Activated CD4-positive, alpha-beta T cell treated with anti-CD3 and anti-CD28 coated beads for 1 hour (primary cell): ENCODE results near the gene PITRM1.

Source experiments
- DNase-seq: peaks from one replicate; pipeline ENCODE4 v3.0.0-alpha.2; 2020

Gene PITRM1

DNA sequence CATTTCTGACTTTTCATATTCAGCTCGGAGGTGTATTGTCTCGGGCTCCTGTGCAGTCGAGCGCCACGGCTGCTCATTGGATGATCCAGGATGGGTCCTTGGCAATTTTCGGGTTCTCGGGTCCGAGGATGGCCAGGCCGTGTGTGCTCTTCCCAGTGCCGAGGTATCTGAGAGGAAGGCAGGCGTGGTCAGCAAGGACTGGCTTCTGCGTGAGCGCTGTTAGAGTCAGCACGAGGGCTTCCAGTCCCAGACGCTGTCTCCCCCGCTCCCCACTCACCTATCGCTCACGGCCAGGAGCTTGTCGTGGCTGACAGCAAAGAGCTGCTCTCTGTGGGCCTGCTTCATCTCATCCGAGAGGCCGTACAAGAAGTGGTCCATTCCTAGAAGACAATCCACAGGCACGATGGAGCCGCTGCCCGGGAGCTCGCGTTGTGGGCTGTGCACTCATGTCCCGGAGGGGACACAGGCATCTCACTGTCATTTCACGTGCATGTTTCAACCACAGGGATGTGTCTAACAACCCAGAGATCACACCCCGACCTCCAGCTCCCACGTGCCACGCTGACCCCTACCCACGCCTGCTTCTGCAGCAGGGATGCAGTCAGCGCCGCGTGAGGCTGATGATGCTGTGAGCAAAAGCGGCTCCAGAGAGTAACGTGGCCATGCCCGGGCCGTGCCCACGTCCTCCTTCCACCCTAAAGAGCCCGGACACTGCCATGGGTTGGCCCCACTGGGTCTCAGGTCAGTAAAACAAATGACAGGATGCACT is 34.4 kb downstream of the PITRM1 start:
- no peak for DNase-seq

DNA sequence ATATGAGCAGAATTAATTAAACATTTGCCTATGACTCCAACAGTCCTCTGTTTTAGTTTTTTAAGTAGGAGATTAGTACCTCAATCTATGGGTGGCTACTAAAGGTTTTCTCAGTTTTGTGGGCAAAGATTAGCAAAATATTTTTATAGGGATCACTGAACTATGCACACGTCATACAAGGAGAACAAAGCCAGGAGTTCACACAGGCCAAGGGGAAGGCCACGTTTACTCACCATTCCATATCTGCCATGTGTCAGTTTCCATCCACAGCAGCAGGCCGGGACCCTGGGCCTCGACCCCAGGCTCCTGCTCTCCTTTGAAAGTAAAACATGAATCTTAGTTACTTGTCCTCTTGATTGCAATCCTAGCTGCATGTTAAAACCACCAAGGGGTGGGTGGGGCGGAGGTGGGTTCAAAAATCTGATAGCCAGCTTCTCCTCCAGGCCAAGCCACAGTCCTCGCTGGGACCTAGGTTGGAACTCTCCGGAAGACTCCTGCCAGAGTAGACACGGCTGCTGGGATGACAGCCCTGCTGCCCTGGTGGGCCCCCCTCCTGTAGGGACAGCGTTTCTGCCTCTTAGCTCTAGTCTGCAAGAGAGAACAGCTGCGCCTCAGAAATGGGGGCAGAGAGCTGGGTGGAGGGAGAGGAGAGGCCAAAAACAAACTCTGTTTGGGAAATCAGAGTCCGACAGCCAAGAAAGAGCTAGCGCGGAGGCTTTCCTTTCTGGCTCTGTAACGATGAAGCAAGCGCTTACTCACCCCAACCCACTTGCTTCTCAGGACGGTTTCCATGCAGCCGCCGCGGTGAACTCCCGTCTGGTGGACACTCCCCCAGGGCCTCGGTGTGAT is 35.6 kb downstream of the PITRM1 start:
- DNase-seq, result no peak

DNA sequence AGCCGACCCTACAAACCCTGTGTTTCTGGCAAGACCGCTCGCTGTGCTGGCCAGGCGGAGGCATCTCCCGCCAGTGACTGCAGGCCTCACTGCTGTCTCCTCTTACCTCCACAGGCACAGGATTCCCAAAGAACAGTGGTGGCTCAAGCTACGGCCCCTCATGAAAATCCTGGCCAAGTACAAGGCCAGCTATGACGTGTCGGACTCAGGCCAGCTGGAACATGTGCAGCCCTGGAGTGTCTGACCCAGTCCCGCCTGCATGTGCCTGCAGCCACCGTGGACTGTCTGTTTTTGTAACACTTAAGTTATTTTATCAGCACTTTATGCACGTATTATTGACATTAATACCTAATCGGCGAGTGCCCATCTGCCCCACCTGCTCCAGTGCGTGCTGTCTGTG is 36.2 kb downstream of the PITRM1 start:
- no peak for DNase-seq

DNA sequence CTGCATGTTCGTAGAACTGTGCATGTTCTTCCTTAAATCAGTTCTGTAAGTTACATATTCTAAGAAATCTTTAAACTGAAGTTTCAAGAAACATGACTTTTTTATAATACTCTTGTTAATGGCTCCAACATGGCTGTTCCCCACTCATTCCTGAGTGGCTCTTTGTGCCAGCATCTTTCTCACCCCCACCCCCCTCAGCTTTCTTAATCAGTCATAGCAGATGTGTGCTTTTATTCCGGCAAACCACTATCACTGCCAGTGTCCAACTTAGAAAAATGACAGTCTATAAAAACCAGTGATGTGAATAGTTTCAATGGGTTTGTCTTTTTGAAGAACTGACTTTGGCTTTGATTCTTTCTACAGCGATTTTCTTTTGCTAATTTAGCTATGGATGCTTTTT is 37.6 kb downstream of the PITRM1 start:
- DNase-seq, result no peak

DNA sequence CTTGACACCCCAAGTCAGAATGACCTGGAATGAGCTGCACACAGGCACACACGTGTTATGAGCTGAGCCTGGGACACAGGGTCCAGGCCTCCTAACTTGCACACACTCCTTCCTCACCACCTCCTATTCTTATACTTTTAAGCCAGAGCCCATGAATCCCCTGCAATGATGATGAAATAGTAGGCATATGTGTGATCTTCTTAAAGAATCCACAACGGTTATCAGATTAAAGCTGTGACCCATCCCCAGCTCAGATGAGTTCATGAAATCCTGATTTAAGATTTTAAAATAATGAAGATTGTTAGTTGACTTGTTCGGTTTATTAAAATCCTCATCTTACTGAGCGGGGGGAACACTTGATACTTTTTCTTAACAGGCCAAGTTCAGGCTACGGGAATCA is 38.6 kb downstream of the PITRM1 start:
- DNase-seq, result no peak

DNA sequence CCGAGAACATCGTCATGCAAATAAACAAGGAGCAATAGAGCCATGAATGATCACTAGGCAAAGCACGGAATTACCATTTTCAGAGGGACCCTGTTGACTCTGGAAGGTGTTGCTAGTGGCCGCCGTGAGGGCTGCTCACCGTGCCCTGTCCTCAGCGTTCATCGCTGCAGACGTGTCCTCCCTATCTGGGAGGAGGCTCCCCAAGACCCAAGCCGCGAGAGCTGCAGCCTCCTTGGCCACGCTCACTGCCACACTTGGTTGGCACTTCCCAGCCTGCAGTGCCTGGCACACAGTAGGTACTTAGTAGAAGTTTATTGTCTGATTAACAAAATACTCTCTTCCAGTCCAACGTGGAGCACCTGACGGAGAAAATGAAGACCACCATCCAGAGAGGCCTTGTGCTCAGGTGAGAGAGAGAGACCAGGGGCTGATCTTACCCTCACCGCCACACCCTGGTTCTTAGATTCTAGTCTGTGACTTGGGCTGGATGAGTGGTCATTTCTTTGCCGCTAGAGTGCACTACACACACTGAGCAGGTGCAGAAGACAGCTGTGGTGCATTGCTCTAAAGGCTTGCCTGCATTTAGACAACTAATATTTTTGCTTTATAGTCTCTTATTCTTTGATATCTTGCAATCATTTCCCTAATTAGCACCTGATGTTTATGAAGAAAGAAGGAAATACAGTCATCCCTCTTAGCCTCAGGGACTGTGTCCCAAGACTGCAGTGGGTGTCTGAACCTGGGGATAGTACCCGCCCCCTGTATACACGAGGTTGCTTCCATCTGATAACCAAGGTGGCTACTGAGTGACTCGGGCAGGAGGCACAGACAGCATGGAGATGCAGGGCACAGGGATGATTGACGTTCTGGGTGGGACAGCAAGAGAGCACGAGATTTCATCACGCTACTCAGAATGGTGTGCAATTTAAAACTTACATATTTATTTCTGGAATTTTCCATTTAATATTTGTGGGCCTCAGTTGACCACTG is 40.3 kb downstream of the PITRM1 start:
- no peak for DNase-seq

DNA sequence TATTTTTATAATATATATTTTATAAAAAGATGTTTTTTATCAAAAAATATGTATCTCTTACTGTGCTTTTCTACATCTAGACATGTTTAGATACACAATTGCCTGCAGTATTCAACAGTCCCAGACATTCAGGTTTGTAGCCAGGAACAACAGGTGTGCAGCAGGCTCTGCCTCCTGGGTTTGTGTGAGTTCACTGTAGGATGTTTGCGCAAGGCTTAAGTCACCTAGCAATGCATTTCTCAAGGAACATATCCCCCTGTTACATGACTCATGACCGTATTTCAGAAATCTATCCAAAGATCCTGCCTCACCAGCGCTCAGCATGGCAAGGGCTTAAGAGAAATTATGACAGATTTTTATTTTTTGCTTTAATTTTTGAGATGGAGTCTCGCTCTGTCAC is 41.5 kb downstream of the PITRM1 start:
- no peak for DNase-seq

DNA sequence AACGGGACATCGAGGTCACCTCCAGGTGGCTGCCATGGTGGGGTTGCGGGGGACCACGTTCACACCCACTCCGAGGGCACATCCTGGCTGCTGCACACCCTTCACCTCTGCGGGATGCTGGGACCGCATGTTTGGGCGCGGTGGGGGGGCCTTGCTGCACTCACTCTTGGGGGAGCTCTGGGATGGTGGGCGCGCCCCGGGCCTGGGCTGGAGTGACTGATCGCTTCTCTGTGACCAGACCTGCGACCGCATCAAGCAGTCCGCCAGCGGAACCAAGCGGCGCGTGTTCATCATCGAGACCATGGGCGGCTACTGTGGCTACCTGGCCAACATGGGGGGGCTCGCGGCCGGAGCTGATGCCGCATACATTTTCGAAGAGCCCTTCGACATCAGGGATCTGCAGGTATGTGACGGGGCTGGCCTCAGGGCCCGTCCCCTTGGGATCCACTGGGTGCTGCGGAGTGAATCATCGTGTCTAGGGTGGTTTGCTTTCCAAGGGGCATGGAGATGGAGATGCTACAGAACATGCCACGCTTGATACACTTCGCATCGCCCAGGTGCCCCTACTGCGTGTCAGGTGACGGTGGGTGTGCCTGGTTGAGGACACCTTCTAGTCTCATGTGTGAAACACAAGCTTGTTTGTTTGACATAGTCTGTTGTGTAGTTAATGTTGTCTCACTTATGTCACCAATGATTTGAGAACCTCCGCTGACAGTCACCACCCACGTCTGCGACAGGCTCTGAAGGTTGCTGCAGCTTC is 42.8 kb downstream of the PITRM1 start:
- no peak for DNase-seq

DNA sequence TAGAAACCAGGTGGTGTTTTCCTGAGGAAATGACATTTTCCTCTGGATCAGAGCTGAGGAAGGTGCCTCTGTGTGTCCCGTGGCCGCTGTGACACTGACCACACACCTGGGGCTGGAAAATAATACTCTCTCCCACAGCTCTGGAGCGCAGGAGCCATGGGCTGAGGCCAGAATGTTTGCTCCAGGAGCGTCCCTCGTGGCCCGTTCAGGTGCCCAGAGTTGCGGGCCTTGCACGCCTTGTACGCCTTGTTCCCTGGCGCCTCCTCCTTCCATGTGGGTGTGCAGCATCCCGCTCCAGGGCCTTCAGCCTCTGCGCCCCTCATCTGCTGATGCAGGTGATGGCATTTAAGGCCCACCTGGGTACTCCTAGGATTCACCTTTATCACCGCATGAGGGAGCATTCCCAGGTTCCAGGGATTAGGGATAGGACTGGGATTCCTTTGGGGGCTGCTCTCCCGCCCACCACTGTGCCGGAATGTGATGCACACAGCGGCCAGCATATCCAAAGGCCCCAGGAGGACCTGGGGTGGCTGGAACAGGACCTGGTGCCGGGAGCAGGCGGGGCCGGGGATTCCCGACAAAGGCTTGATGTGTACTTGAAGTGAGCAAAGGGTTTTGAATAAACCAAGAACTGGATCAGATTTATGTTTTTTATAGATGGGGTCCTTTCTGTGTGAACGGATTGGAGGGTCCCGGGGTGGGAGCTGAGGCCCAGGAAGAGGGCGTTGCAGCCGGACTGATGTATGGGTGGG is 44.0 kb downstream of the PITRM1 start:
- no peak for DNase-seq

DNA sequence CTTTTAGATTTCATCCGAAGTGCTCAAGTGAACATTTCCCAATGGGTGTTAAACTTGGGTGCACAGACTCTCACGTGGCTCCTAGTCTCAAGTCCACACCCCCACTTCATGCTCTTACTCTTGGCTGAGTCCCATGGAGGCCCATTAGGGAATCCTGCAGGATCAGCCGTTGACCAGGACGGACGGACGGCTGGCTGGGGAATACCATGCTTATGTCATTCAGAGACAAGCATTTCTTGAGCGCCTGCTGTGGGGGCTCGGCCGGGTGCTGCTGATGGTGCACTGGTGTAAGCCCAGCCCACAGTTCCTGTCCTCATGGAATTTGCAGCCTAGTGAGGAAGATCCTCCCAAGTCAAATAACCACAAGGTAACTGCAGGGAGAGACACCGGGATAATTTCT is 44.7 kb downstream of the PITRM1 start:
- no peak for DNase-seq

DNA sequence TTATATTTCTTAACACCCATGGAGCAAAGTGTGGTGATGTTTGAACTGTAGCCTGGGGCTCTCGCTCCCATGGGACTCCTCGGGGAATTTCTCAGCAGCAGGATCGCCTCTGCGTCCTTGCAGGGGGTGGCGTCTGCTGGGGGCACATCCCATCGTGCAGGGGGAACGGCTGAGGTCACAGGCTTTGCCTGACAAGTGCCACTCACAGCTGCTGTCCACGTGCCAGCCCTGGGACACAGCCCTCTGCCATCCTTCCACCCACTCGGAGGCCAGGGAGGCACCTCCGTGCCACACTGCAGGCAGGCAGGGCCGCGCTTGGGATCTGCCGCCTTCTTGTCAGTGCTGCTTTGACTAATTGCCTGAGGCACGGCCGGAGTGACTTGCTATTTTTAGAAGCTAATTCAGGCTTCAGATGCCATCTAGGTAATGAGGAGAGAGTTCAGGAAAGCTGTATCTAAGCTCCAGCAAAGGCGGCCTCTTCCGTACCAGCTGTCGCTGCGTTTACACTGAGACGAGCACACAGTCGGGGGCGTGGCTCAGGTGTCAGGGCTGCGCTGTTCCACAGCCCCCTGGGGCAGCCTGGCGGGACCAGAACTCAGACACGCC is 45.7 kb downstream of the PITRM1 start:
- DNase-seq, result no peak

DNA sequence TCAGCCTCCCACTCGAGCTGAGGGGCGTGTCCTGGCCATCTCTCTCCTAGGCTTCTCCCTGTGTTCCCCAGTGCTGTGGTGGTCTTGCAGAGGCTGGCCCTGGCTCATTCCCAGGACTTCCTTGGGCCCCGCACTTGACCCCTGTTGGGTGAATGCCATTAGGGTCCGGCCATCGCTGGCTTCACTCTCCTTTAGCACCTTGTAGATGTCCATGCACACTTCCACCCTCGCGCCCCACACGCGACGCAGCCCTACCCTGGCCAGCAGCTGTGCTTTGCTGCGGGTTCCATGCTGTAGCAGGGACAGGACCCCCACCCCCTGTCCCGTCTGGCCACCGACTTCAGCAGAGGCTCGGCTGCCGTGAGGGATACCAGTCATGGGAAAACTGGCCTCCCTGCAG is 46.3 kb downstream of the PITRM1 start:
- DNase-seq, result no peak

DNA sequence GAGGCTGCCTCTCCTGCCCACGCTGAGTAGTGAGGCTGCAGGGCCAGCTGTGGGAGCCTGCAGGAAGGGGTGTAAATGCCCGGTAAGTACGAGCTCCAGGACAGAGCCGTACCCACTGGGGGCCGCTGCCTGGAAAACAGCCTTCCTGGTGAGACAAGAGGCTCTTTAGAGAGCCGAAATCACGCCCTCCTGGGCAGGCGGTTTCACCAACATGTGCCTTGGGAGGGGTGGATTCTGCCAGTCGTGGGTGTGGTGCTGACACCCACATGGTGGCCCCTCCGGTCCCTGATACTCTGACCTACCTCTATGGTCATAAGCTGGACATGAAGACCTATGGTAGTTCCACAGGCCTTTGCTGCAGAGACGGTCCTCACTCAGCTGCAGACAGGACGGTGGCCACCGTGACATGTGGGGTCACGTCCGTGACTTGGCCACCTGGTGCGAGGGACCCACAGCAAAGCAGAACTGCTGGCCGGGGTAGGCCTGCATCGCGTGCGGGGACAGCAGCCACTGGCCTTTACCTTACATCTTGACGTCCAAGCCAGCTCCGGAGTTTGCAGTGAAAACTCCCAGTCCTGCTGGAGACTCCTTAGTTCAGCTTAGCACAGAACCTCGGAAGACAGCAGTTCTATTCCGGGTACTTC is 46.9 kb downstream of the PITRM1 start:
- no peak for DNase-seq

DNA sequence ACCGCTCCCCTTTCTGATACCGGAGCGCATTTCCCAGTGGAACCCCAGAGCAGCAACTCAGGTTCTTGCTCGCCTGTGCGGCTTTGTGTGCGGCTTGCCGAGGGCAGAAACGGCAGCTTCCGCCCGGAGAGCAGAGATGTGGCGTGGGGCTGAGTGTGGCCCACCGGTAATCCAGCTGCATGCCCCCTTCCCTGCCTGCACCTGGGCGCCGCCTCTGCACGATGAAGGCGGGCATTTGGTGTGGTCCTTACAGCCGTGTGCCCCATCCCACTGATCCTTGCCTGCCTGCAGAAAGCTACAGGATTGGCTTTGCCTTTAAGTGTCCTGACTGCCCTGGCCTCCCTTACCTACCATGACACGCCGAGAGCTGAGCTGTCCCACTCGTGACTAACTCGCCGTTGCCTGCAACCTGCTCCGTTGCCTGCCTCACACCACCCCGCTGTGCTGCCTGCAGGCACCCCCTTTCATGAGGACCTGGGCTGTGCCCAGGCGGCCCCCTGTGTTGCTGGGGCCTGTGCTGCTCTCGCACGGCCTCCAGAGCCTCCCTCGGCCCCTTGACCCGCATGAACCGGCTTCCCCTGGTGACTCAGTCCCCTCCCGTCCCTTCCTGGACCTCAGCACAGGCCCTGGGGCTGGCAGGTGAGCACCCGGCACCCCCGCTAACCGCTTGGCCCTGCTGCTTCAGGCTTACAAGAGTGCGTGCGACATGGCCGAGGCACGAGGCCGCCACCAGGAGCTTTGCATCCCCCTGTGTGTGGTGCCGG is 48.0 kb downstream of the PITRM1 start:
- no peak for DNase-seq

DNA sequence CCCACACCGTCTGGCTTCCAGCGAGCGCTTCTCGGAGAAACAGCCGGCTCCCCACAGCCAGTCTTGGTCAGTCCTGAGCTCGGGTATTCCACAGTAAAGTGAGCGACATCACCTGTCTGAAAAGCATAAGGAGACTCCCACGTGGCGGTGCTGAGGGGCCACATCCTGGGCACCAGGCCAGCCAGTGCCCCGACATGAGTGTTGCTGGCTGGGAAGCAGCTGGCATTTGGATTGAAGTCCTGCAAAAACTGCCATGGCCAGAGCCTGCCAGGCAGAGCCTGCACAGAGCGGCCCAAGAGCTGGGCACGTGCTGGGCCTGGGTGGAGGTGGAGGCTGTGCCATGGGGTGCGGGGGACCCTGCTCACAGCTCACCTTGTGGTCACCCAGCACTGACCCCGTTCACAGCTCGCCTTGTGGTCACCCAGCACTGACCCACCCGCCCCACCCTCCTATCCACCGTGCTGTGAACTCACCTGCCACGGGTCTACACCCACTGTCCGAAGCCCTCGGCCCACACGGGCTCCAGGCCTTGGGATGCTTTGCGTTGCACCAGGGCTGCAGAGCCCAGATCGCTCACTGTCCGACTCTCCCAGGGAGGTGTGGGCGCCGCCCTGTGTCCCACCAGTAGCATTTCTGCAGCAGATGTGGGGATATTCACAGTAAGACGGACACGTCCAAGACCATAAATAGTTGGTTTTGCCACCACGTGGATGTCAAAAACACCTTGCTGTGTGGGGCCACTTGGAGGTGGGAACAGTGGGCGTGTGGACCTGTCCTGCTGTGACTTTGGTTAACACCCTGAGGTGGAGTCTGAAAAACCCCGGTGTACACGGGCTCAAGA is 48.8 kb downstream of the PITRM1 start:
- DNase-seq, result no peak

DNA sequence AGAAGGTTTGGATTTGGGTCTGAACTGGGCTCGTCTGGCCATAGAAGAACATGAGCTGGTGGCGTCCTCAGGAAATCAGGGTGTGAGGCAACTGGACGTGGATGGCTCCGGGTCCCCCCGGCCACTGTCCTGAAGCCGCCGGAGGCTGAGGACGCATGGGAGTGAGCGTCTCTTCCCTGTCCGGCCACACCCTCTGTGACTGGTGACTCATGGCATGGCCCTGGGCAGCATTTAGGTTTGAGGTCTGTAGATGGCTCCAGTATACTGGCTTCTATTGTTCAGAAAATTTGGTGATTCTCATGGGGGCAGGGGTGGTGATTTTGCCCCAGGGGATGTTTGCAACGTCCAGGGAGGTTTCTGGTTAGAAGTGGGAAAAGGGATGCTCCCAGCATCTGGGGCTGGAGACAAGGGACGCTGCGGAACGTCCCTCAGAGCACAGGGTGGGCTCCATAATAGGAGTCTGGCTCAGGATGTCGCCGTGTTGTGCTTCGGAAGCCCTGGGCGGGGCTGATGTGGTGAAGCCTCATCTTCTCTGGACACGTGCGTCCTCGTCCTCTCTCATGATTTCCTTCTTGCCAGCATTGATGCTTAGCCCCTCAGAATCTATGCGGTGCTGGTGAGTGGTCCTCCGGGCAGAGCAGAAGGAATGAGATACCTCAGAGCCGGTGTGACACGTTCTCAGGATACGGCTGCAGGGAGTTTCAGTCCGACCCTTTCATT is 49.9 kb downstream of the PITRM1 start:
- DNase-seq, result no peak

DNA sequence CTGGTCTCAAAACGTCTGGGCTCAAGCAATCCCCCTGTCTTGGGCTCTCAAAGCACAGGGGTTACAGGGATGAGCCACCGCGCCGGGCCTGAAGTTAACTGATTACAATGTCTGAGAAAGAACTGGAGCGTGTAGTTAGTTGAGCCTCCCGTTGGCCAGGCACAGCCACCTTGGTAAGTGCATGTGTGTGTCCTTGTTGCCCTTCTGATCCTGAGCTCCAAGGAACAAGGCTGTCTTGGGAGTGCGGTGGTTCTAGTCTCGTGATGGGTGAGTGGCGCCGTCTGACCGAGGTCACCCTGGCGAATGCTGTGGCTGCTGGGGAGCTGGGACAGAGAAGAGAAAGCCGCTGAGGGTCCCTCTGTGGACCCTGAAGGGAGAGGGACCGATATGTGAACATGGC is 50.5 kb downstream of the PITRM1 start:
- DNase-seq, result no peak

DNA sequence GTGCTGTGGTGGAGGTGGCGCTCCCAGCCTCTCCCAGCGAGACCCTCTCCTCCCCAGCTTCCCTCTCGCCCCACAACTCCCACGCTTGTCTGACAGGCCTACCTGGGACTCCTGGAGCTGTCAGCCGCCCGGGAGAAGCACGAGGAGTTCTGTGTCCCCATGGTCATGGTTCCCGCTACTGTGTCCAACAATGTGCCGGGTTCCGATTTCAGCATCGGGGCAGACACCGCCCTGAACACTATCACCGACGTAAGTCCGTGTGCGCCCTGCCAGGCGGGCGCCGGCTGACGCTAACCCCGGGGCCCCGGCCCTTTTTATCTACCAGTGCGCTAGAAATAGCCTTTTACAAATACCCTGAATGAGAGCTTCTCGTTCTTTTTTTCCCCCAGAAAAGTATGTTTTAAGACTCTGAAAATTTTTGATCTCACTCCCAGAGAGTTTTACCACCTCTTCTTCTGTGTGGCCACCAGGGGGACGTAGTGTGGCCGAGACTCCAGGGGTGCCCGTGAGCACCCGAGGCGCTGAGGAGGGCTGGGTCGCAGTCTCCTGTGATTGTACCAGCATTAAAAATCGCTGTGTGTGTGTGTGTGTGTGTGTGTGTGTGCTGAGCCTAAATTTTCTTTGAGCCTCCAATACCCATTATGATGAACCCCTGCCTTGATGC is 52.7 kb downstream of the PITRM1 start:
- no peak for DNase-seq
